Inflammatory macrophage treated with lipopolysaccharide for 1 hour (primary cell): ENCODE measurements around the gene SIK3.
"Not testable (repeated sequence)": the region's sequence is repeated elsewhere in the genome, so short reads cannot be mapped to it uniquely, and the experiment has no call there.

Experiments
- DNase-seq, 2 donors: peaks; one replicate each; pipeline ENCODE4 v3.0.0-alpha.2; 2020 to 2022

The SIK3 gene

GRCh38 chr11:117075186-117075585 is 23.0 kb downstream of the SIK3 start:
- DNase-seq: no peak

- peak; percentile 66 to 69 for DNase-seq
Observed at GRCh38 chr11:117074119-117074518, 24.1 kb downstream of the SIK3 start.

GRCh38 chr11:117073539-117073938 is 24.7 kb downstream of the SIK3 start:
- peak in 1 of 2 donors; percentile 42 for DNase-seq

DNA sequence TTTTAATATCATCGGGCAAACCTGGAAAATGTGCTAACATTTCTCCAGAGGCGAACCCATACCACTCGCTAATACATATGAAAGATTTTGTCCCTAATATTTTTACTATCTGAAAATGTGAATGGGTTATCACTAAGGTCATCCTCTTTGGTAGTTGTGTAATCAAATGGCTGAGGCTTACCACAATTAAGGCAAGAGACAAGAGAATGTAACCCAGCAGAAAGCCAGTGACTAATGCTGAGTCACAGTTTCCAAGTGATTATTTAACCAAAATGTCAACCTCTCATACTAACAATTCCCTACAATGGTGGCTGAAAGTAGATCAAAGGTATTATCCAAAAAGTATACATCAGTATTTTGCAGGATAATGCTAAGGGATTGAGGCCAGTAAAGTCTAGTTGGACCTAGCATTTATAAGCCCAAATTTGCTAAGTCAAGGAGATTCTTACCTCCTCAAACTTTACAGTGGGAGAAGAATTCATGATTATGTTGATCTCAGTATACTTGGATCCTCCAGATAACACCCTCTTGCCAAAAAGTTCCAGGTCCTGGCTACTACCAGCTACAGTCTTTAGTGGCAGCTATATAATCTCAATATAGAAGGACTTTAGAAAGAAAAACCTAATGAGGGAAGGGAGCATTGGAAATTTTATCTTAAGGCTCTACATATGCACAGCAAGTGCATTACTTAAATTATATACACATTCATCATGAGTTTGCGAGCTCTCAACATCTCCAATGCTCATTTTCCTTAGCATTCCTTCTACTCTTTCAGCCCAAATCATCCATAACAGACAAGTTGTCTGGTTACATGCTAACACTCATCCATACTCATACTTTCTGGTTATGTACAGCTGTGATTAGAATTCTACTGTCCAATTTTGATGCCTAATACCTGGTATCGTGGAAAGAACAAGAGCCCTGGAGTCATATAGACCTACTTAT is 25.4 kb downstream of the SIK3 start:
- DNase-seq: peak; percentile 82 to 89

DNA sequence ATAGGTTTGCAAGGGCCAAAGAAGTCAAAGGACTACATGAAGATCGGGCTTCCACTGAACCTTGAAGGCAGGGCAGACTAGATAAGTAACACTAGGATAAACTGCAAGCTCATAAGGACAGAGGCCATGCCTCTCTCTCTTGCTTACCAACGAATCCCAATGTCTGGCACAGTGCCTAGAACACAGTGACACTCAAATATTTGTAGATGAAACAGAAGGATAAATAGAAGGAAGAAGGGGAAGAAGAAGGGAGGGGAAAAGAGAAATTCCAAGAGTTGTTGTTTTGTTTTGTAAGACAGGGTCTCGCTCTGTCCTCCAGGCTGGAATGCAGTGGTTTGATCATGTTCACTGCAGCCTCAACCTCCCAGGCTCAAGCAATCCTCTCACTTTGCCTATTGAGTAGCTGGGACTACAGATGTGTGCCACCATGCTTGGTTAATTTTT is 26.9 kb downstream of the SIK3 start:
- DNase-seq: no peak

GRCh38 chr11:117070016-117070415 is 28.2 kb downstream of the SIK3 start:
- peak in 1 of 2 donors; percentile 18 for DNase-seq

DNA sequence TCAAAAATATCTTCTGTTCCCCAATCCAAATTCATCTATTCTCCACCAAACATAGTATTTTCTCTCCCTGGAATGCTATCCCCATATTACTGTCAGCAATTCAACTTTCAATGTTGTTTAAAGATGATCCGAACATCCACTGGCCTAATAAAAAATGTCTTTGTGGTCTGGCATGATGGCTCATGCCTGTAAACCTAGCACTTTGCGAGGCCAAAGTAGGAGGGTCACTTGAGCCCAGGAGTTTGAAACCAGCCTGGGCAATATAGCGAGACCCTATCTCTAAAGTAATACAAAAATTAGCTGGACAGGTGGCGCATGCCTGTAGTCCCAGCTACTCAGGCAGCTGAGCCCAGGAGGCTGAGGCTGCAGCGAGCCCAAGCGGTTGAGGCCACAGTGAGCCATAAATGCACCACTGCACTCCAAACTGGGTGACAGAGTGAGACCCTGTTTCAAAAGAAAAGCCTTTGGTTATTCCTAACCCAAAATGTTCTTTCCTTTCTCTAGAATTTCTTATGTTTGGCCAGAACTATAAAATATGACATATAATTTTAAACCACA is 29.8 kb downstream of the SIK3 start:
- no peak for DNase-seq

DNA sequence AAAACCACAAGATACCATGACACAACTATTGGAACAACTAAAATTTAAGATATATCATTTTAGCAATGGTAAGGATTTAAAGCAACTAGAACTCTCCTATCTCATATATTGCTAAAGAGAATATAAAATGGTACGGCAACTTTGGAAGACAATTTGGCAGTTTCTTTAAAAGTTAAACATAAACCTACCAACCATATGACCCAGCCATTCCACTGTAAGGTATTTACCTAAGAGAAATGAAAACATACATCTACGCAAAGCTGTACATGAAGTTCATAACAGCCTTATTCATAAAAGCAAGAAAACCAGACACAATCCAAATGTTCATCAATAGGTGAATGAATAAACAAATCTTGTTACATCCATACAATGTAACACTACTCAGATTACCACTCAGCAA is 31.3 kb downstream of the SIK3 start:
- DNase-seq: no peak

- no peak for DNase-seq
Observed at GRCh38 chr11:117064275-117064674, 34.0 kb downstream of the SIK3 start.

DNA sequence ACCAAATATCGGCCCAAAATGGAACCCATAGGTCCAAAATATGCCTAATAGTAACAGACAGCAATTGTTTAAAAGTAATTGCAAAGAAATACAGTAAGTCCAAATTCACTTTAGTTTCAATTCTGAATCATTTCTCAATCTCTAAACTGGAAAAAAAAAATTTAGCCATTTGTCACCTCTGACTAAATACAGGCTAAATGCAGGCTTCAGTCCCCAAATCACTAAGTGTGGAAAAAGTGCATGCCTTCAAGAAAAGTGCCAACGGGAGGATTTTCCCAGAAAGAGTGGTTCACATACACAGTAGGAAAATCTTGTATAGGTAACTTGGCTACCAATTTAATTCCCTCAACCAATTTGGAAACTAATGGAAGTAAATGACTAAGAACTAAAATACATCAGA is 35.7 kb downstream of the SIK3 start:
- no peak for DNase-seq

DNA sequence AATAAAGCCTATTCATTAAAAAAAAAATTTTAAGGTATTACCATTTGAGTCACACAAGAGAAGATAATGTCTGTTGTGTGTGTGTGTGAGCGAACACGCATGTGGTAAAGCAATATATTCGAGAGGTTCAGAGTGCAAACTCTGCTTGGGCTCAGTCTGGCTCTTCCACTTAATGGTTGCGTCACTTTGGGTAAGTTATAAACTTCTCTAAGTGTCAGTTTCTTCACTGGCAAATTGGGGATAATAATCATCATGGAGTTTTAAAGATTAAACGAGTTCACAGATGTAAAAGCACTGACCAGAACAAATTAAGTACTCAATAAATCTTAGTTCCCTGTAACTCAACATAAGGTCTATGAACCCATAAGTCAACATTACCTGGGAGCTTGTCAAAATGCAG is 37.0 kb downstream of the SIK3 start:
- no peak for DNase-seq

- DNase-seq: no peak
Observed at GRCh38 chr11:117059611-117060148, 38.5 kb downstream of the SIK3 start.

- no peak for DNase-seq
Observed at GRCh38 chr11:117058761-117059261, 39.4 kb downstream of the SIK3 start.

DNA sequence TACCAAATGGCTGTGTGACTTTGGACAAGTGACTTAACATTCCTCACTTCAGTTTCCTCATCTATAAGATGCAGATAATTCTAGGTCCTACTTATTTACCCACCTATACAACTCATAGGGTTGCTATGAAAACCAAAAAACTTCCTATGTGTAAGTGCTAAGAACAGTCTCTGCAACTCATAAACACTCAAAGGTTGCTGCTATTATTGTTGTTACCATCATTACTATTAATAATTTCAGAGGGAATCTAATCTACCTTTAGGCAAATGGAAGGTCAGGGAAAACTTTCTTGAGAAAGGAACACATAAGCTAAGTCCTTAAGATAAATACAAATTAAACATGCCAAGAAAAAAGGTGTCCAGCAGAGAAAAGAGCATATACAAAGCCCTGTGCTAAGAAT is 40.5 kb downstream of the SIK3 start:
- DNase-seq: no peak

GRCh38 chr11:117057317-117057716 is 40.9 kb downstream of the SIK3 start:
- no peak for DNase-seq

DNA sequence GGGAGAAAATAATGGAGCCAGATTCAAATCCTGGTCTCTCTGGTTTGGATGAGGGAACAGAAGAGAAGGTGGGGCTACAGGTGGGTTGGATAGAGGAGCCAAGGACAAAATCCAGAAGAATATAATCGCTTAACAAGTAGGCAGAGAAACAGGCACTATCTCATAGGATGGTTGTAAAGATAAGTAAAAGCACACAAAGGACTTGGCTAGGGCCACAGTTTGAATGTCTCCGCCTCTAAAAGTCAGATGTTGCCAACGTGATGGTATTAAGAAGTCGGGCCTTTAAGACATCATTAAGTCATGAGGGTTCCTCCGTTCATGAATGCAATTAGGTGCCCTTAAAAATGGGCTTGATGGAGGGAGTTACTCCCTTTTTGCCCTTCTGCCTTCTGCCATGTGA is 42.8 kb downstream of the SIK3 start:
- DNase-seq: no peak

- no peak for DNase-seq
Observed at GRCh38 chr11:117054382-117054781, 43.8 kb downstream of the SIK3 start.

- DNase-seq: no peak
Observed at GRCh38 chr11:117052196-117053149, 45.8 kb downstream of the SIK3 start.

DNA sequence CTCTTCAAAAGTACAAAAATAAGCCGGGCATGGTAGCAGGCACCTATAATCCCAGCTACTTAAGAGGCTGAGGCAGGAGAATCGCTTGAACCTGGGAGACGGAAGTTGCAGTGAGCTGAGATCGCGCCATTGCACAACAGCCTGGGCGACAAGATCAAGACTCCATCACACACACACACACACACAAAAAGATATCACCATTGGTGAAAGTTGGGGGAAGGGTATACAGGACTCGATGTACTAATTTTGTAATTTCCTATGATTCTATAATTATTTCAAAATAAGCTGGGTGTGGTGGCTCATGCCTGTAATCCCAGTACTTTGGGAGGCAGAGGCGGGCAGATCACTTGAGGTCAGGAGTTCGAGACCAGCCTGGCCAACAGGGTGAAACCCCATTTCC is 48.1 kb downstream of the SIK3 start:
- peak; percentile 49 to 64 for DNase-seq

GRCh38 chr11:117046627-117047026 is 51.6 kb downstream of the SIK3 start:
- DNase-seq: not testable (repeated sequence)

DNA sequence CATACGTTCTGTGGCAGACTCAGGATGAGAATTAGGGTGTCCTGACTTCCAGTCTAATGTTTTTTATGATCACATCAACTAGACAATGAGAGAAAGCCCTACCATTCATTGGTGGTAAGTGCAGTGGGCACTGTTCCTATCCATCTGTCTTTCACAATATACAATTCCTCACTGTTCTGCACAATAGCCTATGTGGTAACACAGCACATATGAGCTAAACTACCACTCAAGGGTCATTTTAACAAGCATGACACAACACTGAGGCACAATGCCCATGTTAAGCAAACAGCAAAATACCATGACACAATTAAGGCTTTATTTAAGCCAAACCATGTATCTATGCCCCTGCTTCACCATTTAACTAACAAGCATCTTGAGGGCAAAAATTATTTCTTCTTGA is 52.3 kb downstream of the SIK3 start:
- DNase-seq: peak; percentile 74 to 79

DNA sequence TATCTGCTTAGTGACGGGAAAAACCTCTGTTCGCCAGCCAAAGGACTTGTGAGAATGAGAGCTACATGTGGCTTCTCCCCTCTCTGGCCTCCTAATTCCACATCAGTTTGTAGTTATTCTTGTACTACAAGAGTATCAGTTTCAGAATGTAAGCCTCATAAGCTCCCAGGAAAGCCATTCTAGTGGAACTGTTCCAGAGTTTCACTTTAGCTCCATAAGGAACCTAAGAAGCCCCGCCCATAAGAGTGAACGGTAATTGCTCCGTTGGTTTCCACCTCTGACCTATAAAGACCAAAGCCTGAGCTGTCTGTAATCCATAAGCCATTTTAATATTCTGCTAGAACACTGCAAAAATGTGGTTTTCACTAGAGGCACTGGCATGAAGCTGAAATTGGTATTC is 53.0 kb downstream of the SIK3 start:
- peak in 1 of 2 donors; percentile 34 for DNase-seq
